ENCODE measurements around the gene NDUFS7.
A peak's percentile ranks its signal among the peaks of the same experiment; 100 is the strongest.

The NDUFS7 gene

DNA sequence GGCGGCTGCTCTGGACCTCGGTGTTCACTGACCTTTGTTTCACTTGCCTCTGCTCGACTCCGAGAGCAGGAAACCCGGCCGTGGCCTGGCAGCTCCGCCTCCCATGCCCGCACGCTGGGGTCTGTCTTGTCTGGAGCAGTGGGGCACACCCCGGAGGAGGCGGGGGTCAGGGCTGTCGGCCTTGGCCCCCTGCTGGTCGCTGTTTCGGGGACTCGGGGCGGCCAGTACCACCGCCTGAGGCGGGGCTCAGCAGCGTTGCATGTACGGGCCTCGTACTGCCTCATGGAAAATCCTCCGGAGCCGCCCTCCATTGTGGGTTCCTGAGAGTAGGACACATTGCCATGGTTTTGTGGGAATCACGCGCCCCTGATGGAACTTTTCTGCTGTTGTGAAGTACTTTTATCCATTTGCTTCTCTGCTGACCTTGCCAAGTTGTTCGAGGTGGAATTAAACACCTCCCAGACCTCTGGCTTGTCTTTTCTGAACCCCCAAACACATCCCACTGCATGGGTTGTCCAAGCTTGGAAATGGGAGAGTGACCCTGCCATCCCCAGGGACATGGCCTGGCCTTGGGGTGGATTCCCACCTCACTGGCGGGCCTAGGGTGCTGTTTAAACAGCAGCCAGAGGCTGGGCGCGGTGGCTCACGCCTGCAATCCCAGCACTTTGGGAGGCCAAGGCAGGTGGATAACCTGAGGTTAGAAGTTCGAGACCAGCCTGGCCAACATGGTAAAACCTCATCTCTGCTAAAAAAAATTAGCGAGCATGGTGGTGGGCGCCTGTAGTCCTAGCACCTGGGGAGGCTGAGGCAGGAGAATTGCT is 5.5 kb upstream of the NDUFS7 start:
- WGBS = 93% methylated on average over 33 of the region's 33 CpGs
- peaks cover 37% of the 10 kb centered on the region for H3K36me3 ChIP-seq (ENCODE audit: insufficient read depth, low read length)
- no peak overlapping the region for H3K9ac ChIP-seq (ENCODE audit: low read depth, low read length)

GRCh38 chr19:1379126-1379905 is 4.4 kb upstream of the NDUFS7 start:
- Histone ChIP-seq H3K4me3 (ENCODE audit: low read length) (no peak overlapping the region), H3K36me3 (ENCODE audit: insufficient read depth, low read length) (peaks cover 26% of the 10 kb centered on the region), H3K4me1 (ENCODE audit: insufficient read depth, low read length) (peaks cover 3% of the 10 kb centered on the region; the same call in 1 of the 2 replicates), H3K27ac (ENCODE audit: low read depth, low read length) (no peak overlapping the region), H3K9ac (ENCODE audit: low read depth, low read length) (no peak overlapping the region), H3K27me3 (ENCODE audit: insufficient read depth, low read length) (no peaks in the 10 kb centered on the region), H3K9me3 (ENCODE audit: insufficient read depth, low read depth, low read length) (no peaks in the 10 kb centered on the region)
- WGBS = 93% methylated on average over 26 of the region's 27 CpGs

More for the DNA sequence above, 5.5 kb upstream of the NDUFS7 start:
- no peak overlapping the region for H3K4me3 ChIP-seq (ENCODE audit: low read length)
- H3K27ac ChIP-seq (ENCODE audit: low read depth, low read length) = no peak overlapping the region
- no peaks in the 10 kb centered on the region for H3K27me3 ChIP-seq (ENCODE audit: insufficient read depth, low read length)
- H3K4me1 ChIP-seq (ENCODE audit: insufficient read depth, low read length) = peaks cover 3% of the 10 kb centered on the region; the same call in 1 of the 2 replicates
- H3K9me3 ChIP-seq (ENCODE audit: insufficient read depth, low read depth, low read length) = no peaks in the 10 kb centered on the region

- Histone ChIP-seq H3K4me3 (ENCODE audit: low read length) (no peak overlapping the region), H3K27ac (ENCODE audit: low read depth, low read length) (no peak overlapping the region), H3K36me3 (ENCODE audit: insufficient read depth, low read length) (peaks cover 20% of the 10 kb centered on the region), H3K4me1 (ENCODE audit: insufficient read depth, low read length) (peaks cover 7% of the 10 kb centered on the region; the same call in 1 of the 2 replicates), H3K9me3 (ENCODE audit: insufficient read depth, low read depth, low read length) (no peaks in the 10 kb centered on the region), H3K9ac (ENCODE audit: low read depth, low read length) (no peak overlapping the region), H3K27me3 (ENCODE audit: insufficient read depth, low read length) (no peaks in the 10 kb centered on the region)
- 91% methylated on average over 12 of the region's 12 CpGs for WGBS
Measured at GRCh38 chr19:1379961-1380489, 3.7 kb upstream of the NDUFS7 start.

DNA sequence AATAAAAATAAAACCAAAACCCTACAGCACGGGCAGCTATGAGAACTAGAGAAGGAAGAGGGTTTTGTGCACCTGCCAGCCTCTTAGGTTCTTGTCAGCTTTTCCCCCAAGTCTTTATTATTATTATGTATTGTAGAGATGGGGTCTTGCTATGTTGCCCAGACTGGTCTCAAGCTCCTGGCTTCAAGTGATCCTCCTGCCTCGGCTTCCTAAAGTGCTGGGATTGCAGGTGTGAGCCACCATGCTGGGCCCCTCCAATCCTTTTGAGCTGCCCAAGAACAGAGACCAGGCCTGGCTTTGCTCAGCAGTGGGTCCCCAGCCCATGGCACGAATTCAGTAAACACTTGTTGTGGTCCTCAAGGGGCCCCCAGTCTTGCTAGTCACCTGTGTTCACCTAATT is 1.5 kb upstream of the NDUFS7 start:
- Histone ChIP-seq H3K27ac (ENCODE audit: low read depth, low read length) (no peak overlapping the region), H3K4me1 (ENCODE audit: insufficient read depth, low read length) (peaks cover 7% of the 10 kb centered on the region; the same call in 1 of the 2 replicates), H3K27me3 (ENCODE audit: insufficient read depth, low read length) (no peaks in the 10 kb centered on the region), H3K4me3 (ENCODE audit: low read length) (no peak overlapping the region), H3K9ac (ENCODE audit: low read depth, low read length) (no peak overlapping the region), H3K9me3 (ENCODE audit: insufficient read depth, low read depth, low read length) (no peaks in the 10 kb centered on the region), H3K36me3 (ENCODE audit: insufficient read depth, low read length) (peaks cover 10% of the 10 kb centered on the region)
- WGBS = 93% methylated on average over 3 of the region's 3 CpGs

DNA sequence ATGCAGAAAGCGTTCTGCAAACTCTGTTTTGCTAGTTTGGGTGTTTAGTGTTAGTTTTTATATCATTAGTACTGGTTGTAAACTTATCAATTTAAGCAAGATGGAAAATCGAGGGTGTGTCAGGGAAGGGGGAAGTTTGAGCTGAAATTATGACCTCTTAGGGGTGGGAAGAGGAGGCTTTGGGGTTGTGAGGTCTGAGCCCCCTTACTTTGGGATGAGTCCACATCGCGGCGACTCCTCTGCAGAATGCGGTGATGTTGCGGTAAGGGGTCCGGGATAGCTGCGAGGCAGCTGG is 743 bp upstream of the NDUFS7 start:
- no peak overlapping the region for H3K9ac ChIP-seq (ENCODE audit: low read depth, low read length)
- H3K27me3 ChIP-seq (ENCODE audit: insufficient read depth, low read length) = no peaks in the 10 kb centered on the region
- H3K36me3 ChIP-seq (ENCODE audit: insufficient read depth, low read length) = peaks cover 3% of the 10 kb centered on the region; the same call in 1 of the 2 replicates
- H3K4me1 ChIP-seq (ENCODE audit: insufficient read depth, low read length) = peaks cover 7% of the 10 kb centered on the region; the same call in 1 of the 2 replicates
- WGBS = 17% methylated on average over 9 of the region's 9 CpGs
- H3K9me3 ChIP-seq (ENCODE audit: insufficient read depth, low read depth, low read length) = no peaks in the 10 kb centered on the region
- peak overlapping the region; percentile 91 for H3K4me3 ChIP-seq (ENCODE audit: low read length)
- no peak overlapping the region for H3K27ac ChIP-seq (ENCODE audit: low read depth, low read length)

DNA sequence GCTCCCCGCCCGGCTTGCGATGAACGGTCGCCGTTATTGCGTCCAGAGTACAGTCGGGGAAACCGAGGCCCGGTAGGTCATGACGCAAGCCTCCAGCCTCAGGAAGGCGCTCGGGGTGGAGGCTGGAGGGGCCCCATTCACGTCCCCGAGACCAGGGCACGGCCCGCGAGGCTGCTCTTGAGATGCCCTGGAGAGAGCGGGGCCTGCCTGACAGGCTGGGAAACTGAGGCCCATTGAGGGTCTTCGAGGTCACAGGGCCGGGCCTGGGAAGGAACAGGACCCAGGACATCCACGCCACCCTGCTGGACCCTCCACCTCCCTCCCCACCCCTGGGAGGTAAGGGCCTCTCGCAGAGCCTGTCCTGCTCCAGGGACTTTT is 367 bp downstream of the NDUFS7 start:
- Histone ChIP-seq H3K36me3 (ENCODE audit: insufficient read depth, low read length) (peaks cover 6% of the 10 kb centered on the region), H3K4me1 (ENCODE audit: insufficient read depth, low read length) (peaks cover 7% of the 10 kb centered on the region; the same call in 1 of the 2 replicates), H3K9me3 (ENCODE audit: insufficient read depth, low read depth, low read length) (no peaks in the 10 kb centered on the region), H3K27me3 (ENCODE audit: insufficient read depth, low read length) (no peaks in the 10 kb centered on the region), H3K9ac (ENCODE audit: low read depth, low read length) (peak overlapping the region; percentile 76), H3K27ac (ENCODE audit: low read depth, low read length) (peak overlapping the region; percentile 48; the same call in 1 of the 2 replicates), H3K4me3 (ENCODE audit: low read length) (peak overlapping the region; percentile 91)
- WGBS = 1% methylated on average over 23 of the region's 23 CpGs

GRCh38 chr19:1384478-1385110 is 887 bp downstream of the NDUFS7 start:
- H3K27me3 ChIP-seq (ENCODE audit: insufficient read depth, low read length) = no peaks in the 10 kb centered on the region
- 53% methylated on average over 17 of the region's 17 CpGs for WGBS
- peak overlapping the region; percentile 91 for H3K4me3 ChIP-seq (ENCODE audit: low read length)
- peaks cover 11% of the 10 kb centered on the region for H3K36me3 ChIP-seq (ENCODE audit: insufficient read depth, low read length)
- H3K27ac ChIP-seq (ENCODE audit: low read depth, low read length) = no peak overlapping the region
- H3K9me3 ChIP-seq (ENCODE audit: insufficient read depth, low read depth, low read length) = no peaks in the 10 kb centered on the region
- H3K4me1 ChIP-seq (ENCODE audit: insufficient read depth, low read length) = peaks cover 7% of the 10 kb centered on the region; the same call in 1 of the 2 replicates
- H3K9ac ChIP-seq (ENCODE audit: low read depth, low read length) = peak overlapping the region; percentile 76

GRCh38 chr19:1385816-1386215 is 2.1 kb downstream of the NDUFS7 start:
- H3K4me3 ChIP-seq (ENCODE audit: low read length) = no peak overlapping the region
- H3K9me3 ChIP-seq (ENCODE audit: insufficient read depth, low read depth, low read length) = no peaks in the 10 kb centered on the region
- H3K27me3 ChIP-seq (ENCODE audit: insufficient read depth, low read length) = no peaks in the 10 kb centered on the region
- H3K27ac ChIP-seq (ENCODE audit: low read depth, low read length) = no peak overlapping the region
- H3K4me1 ChIP-seq (ENCODE audit: insufficient read depth, low read length) = peaks cover 7% of the 10 kb centered on the region; the same call in 1 of the 2 replicates
- H3K9ac ChIP-seq (ENCODE audit: low read depth, low read length) = no peak overlapping the region
- WGBS = 93% methylated on average over 3 of the region's 3 CpGs
- H3K36me3 ChIP-seq (ENCODE audit: insufficient read depth, low read length) = peaks cover 12% of the 10 kb centered on the region

- H3K4me3 ChIP-seq (ENCODE audit: low read length) = no peak overlapping the region
- H3K36me3 ChIP-seq (ENCODE audit: insufficient read depth, low read length) = peaks cover 19% of the 10 kb centered on the region
- H3K27me3 ChIP-seq (ENCODE audit: insufficient read depth, low read length) = no peaks in the 10 kb centered on the region
- H3K9ac ChIP-seq (ENCODE audit: low read depth, low read length) = no peak overlapping the region
- H3K9me3 ChIP-seq (ENCODE audit: insufficient read depth, low read depth, low read length) = no peaks in the 10 kb centered on the region
- WGBS = 93% methylated on average over 39 of the region's 39 CpGs
- no peak overlapping the region for H3K27ac ChIP-seq (ENCODE audit: low read depth, low read length)
- H3K4me1 ChIP-seq (ENCODE audit: insufficient read depth, low read length) = peaks cover 3% of the 10 kb centered on the region; the same call in 1 of the 2 replicates
Measured at GRCh38 chr19:1386945-1387683, 3.4 kb downstream of the NDUFS7 start.

Data from HUES64 (cell line).